Adipose tissue (tissue), 3 donors: ENCODE data around the gene DEFB131A. TPM values are rescaled to one million over a fixed set of nuclear protein-coding genes. Genes with fewer than 3 reads are reported as not detected.
"Not testable (repeated sequence)": the region's sequence is repeated elsewhere in the genome, so short reads cannot be mapped to it uniquely, and the experiment has no call there.

ENCODE experiments used
- H3K27ac ChIP-seq: one replicate; pipeline ENCODE4 v1.5.1; 2013; ENCODE audit warnings: low read depth, low read length
- WGBS, 3 donors: extraction: QIAGEN DNeasy Blood & Tissue Kit; methylation state at CpG; one replicate each; pipeline ENCODE4 v1.1.7; 2013; 5-methylcytosine and 5-hydroxymethylcytosine counted together
- polyA plus RNA-seq, 3 donors: library from polyadenylated mRNA; stranded (reverse); fragments of 200-250 nt; gene quantifications; one replicate each; pipeline ENCODE4 v1.2.3, GENCODE V29; 2013
- donor health status: healthy with polysubstance abuse.
- donor health status: Bipolar disorder and iron deficiency.
- donor health status: healthy.

Gene DEFB131A, protein sequence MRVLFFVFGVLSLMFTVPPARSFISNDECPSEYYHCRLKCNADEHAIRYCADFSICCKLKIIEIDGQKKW
- not detected for polyA plus RNA-seq

- H3K27ac ChIP-seq: not testable (repeated sequence)
- 48 to 58% (median 49%) methylated on average over 3 of the region's 3 CpGs for WGBS, 3 donors
These were observed at the start of gene DEFB131A for GRCh38 chr4:9444114-9444513. TSS of gene DEFB131A (plus strand) at chr4:9444414. CDS start at chr4:9444534, 120 bp downstream.

DNA sequence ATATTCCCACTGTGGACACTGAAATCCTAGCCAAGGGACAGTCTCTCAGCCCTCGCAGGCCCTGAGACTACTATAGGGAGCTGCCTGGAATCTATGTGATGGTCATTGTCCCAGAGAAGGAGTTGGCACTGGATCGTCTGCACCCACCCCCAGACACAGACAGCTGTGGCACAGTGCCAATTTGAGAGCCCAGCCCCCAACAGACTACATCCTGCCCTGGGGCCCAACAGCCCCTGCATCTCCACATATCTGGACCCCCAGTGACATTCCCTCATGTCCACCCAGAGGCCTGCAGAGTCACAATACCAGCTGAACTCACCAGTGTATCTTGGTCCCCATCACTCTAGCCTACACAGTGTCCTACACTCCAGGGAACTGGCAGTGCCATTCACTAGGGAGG lies 38.4 kb upstream of the DEFB131A start:
- WGBS, 3 donors: 67 to 76% (median 74%) methylated on average over 2 of the region's 2 CpGs
- H3K27ac ChIP-seq: not testable (repeated sequence)

DNA sequence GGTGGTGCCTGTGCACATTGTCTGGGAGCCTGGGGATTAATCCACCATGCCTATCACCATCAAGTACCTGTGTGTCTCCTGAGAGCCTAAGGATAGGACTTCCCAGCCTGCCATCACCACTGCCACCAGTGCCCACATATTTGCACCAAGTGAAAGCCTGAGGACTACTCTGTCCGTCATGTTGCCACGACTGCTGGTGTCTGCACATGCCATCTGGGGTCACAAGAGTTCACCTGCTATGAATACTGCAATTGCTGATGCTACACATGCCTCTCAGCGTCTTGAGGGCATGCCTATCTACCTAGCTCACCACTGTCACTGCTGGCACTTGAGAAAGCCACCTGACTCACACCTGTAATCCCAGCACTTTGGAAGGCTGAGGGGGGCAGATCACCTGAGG lies 37.7 kb upstream of the DEFB131A start:
- H3K27ac ChIP-seq: not testable (repeated sequence)
- 54 to 76% (median 68%) methylated on average over 3 of the region's 3 CpGs for WGBS, 3 donors

DNA sequence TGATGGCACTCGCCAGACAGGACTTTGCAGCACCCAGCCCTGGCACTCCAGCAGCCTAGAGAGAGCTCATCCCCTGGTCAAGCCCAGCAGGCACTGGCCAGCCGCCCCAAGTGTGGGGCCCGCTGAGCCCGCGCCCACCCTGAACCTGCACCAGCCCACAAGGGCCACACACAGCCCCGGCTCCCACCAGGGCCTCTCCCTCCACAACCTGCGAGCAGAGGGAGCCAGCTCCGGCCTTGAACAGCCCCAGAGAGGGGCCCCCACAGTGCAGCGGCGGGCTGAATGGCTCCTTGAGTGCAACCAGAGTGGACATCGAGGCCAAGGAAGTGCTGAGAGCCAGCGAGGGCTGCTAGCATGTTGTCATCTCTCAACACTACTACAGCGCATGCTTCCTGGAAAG lies 34.4 kb upstream of the DEFB131A start:
- no peak overlapping the region for H3K27ac ChIP-seq
- WGBS, 3 donors: 88 to 94% (median 92%) methylated on average over 13 of the region's 13 CpGs

DNA sequence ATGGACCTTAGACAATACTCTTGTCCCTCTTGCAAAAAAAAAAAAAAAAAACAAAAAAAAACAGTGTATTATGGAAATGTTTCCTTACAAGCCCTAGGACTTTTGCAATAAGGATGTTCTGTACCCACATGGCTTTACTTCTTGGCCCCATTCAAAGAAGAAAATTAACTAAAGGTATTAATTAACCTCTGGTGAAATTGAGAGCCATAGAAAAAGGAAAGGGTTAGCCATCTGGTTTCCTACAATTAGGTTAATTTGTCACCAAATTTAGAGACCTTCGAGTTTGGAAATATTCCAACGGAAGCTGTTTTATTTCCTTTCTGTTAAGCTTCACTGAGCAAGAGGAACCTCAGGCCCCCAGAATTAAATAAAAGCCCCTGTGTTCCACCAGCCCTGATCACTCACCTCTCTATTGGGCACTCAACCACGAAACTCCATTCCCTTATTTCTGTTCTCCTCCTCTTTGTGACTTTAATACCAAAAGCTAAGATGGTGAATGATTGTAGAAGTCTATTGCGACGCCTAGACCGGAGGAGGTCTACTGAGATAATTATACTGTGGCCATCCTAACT lies 22.2 kb upstream of the DEFB131A start:
- H3K27ac ChIP-seq: not testable (repeated sequence)
- 56 to 67% (median 65%) methylated on average over 6 of the region's 6 CpGs for WGBS, 3 donors

- H3K27ac ChIP-seq: not testable (repeated sequence)
- WGBS, 3 donors: 37 to 44% (median 39%) methylated on average over 1 of the region's 1 CpG
These were observed 18.3 kb upstream of the DEFB131A start for GRCh38 chr4:9425916-9426315.

DNA sequence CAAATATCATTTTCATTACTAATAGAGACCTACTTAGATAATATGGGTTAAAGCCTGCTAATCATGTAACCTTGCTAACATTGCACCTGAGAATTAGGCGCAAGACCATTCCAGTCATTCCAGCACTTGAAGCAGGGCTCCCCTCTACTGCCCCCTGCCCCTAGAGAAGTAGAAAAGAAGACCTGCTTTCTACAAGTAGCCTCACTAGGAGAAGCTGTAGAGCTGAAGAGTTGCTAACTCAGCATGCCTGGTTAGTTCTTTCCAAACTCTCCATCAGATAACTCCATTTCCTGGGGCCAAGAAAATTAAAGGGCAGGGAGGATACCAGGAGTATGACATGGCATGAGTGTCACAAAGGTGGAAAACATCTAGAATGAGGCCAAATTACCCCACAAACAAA lies 14.2 kb upstream of the DEFB131A start:
- not testable (repeated sequence) for H3K27ac ChIP-seq
- 24 to 73% (median 63%) methylated on average over 1 of the region's 1 CpG for WGBS, 3 donors

DNA sequence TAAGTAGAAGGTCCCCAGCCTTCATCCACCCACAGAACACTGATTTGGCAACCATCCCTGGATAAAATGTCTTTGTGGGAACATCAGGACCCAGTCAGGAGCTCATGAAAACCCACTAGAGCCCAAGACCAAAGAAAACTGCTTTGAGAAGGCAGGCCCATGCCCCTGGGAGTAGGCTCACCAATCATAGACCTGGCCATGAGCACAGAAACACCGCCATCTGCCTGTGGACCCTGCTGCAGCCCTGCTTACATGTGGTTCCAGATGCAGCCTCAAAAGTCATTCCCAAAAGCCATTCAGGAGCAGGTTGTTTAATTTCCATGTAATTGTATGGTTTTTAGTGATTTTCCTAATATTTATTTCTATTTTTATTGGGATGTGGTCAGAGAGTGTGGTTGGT lies 10.9 kb upstream of the DEFB131A start:
- WGBS, 3 donors: 74 to 81% (median 81%) methylated on average over 1 of the region's 1 CpG
- not testable (repeated sequence) for H3K27ac ChIP-seq

- not testable (repeated sequence) for H3K27ac ChIP-seq
These were observed 7.5 kb upstream of the DEFB131A start for GRCh38 chr4:9436728-9437127.

DNA sequence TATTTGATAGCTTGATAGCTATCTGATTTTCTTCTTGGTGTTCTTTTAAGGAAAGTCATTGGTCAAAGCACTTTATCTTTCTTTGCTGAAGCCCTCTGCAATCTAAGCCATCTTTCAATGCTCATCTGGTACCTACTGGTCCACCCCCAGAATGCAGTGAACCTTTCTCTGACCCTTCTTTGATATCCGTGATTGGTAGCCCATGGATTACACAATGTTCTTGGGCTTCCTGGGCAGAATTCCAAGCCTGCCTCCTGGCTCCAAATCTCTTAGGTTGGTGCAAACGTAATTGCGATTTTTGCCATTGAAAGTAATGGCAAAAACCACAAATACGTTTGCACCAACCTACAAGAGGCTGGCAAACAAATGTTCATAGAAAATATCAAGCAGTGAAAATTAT lies 1.9 kb upstream of the DEFB131A start:
- 58 to 75% (median 74%) methylated on average over 4 of the region's 4 CpGs for whole genome bisulfite sequencing, 3 donors
- H3K27ac ChIP-seq: not testable (repeated sequence)

DNA sequence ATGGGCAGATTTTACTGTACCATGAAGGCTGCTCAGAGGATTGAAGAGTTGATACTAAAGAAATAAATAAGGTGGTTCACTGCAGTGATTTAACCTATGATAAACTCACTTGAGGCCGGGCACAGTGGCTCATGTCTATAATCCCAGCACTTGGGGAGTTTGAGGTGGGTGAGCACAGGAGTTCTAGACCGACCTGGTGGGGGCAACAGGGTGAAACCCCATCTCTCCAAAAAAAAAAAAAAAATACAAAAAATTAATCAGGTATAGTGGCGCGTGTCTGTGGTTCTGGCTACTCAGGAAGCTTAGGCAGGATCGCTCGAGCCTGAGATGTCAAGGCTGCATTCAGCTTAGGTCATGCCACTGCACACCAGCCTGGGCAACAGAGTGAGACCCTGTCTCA lies 467 bp downstream of the DEFB131A start:
- WGBS, 3 donors: 68 to 85% (median 81%) methylated on average over 6 of the region's 6 CpGs
- not testable (repeated sequence) for H3K27ac ChIP-seq

GRCh38 chr4:9452251-9452650 lies 8.0 kb downstream of the DEFB131A start:
- 57 to 80% (median 68%) methylated on average over 10 of the region's 10 CpGs for WGBS, 3 donors
- not testable (repeated sequence) for H3K27ac ChIP-seq

- not testable (repeated sequence) for H3K27ac ChIP-seq
- 57 to 84% (median 83%) methylated on average over 5 to 6 of the region's 6 CpGs for WGBS, 3 donors
These were observed 10.1 kb downstream of the DEFB131A start for GRCh38 chr4:9454284-9454683.

- H3K27ac ChIP-seq: not testable (repeated sequence)
- WGBS, 3 donors: 75 to 85% (median 80%) methylated on average over 5 of the region's 5 CpGs
These were observed 10.8 kb downstream of the DEFB131A start for GRCh38 chr4:9455046-9455445.

GRCh38 chr4:9479466-9479865 lies 35.3 kb downstream of the DEFB131A start:
- H3K27ac ChIP-seq: not testable (repeated sequence)
- WGBS, 3 donors: 52 to 67% methylated on average over 7 to 8 of the region's 8 CpGs; no CpG with 5 or more reads in 1 of the 3 donors

- 81 to 87% (median 86%) methylated on average over 12 of the region's 12 CpGs for WGBS, 3 donors
- not testable (repeated sequence) for H3K27ac ChIP-seq
These were observed 35.9 kb downstream of the DEFB131A start for GRCh38 chr4:9480066-9480465.

- WGBS, 3 donors: 83 to 98% (median 89%) methylated on average over 8 to 11 of the region's 11 CpGs
- H3K27ac ChIP-seq: not testable (repeated sequence)
These were observed 38.7 kb downstream of the DEFB131A start for GRCh38 chr4:9482871-9483270.

DNA sequence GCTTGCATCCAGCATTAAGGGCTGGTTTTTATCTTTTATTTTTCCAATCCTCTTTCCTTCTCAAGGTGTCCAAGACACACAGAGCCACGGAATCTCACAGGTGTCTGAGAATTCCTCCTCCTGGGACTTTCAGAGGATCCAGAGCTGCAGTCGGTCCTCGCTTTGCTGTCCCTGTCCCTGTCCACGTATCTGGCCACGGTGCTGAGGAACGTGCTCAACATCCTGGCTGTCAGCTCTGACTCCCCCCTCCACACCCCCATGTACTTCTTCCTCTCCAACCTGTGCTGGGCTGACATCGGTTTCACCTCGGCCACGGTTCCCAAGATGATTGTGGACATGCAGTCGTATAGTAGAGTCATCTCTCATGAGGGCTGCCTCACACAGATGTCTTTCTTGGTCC lies 39.5 kb downstream of the DEFB131A start:
- 82 to 90% (median 85%) methylated on average over 10 of the region's 10 CpGs for WGBS, 3 donors
- H3K27ac ChIP-seq: not testable (repeated sequence)

GRCh38 chr4:9486880-9487279 lies 42.7 kb downstream of the DEFB131A start:
- H3K27ac ChIP-seq: not testable (repeated sequence)
- 68 to 84% (median 77%) methylated on average over 10 to 11 of the region's 11 CpGs for WGBS, 3 donors

- WGBS, 3 donors: 75 to 91% (median 87%) methylated on average over 14 to 15 of the region's 15 CpGs
- H3K27ac ChIP-seq: not testable (repeated sequence)
These were observed 44.6 kb downstream of the DEFB131A start for GRCh38 chr4:9488796-9489195.

GRCh38 chr4:9490496-9490895 lies 46.3 kb downstream of the DEFB131A start:
- 54 to 69% (median 68%) methylated on average over 5 to 7 of the region's 7 CpGs for WGBS, 3 donors

More at GRCh38 chr4:9490496-9490895, 46.3 kb downstream of the DEFB131A start:
- not testable (repeated sequence) for H3K27ac ChIP-seq
